ENCODE results near the gene VPS37D.

- TF ChIP-seq REST (IDR thresholded peaks at IDR 0.05; ENCODE audit: low read depth) (no peak), USF1 (IDR thresholded peaks at IDR 0.05) (no peak), EP300 (IDR thresholded peaks at IDR 0.05; ENCODE audit: borderline replicate concordance) (no peak), YY1 (IDR thresholded peaks at IDR 0.05; ENCODE audit: low read depth) (no peak), ZBTB7A (IDR thresholded peaks at IDR 0.05; ENCODE audit: low read depth) (no peak), CREB1 (IDR thresholded peaks at IDR 0.05; ENCODE audit: low read depth) (no peak), NFIC (IDR thresholded peaks at IDR 0.05) (no peak), EGR1 (IDR thresholded peaks at IDR 0.05) (no peak), RAD21 (IDR thresholded peaks at IDR 0.05; ENCODE audit: low read depth) (no peak), MAX (IDR thresholded peaks at IDR 0.05) (no peak), TEAD4 (IDR thresholded peaks at IDR 0.05) (no peak), TCF12 (IDR thresholded peaks at IDR 0.05; ENCODE audit: low read depth) (no peak)
Observed at GRCh38 chr7:73628504-73628903, 39.1 kb upstream of the VPS37D start.

Data from Ishikawa (cell line).